ENCODE results near the gene EMC10. TPM values are rescaled to one million over a fixed set of nuclear protein-coding genes. Genes with fewer than 3 reads are reported as not detected.
A peak's percentile ranks its signal among the peaks of the same experiment; 100 is the strongest.

Gene EMC10
- total and polyA plus RNA-seq, 2 of the 4 experiments (the other 2 are of a cell fraction): 11.3 to 90.9 TPM

GRCh38 chr19:50477751-50478515 lies 1.6 kb downstream of the EMC10 start:
- Histone ChIP-seq H3K23ac (ENCODE audit: low read depth, low read length) (no peak overlapping the region), H3K14ac (replicated peaks; ENCODE audit: low read depth, low read length) (no peak overlapping the region), H3K18ac (ENCODE audit: low read depth, low read length) (no peak overlapping the region), H3K27ac (ENCODE audit: insufficient read depth, low read length) (no peak overlapping the region), H2AFZ (replicated peaks; ENCODE audit: low read length, poor library complexity) (peak overlapping the region; percentile 7), H2BK20ac (ENCODE audit: low read depth, low read length) (no peak overlapping the region), H4K5ac (ENCODE audit: low read depth, low read length) (no peak overlapping the region), H3K79me1 (ENCODE audit: low read depth in 1 of 2, low read length in 2 of 2) (peaks cover 16 to 27% of the 10 kb centered on the region in 2 experiments), H2BK120ac (ENCODE audit: low read depth, low read length) (no peak overlapping the region), H4K20me1 (ENCODE audit: insufficient read depth, low read length) (peaks cover 12% of the 10 kb centered on the region), H3K4me1 (ENCODE audit: control insufficient read depth, insufficient read depth, low read length) (0 out of 2 replicates have a peak, but pooled peaks cover 2% of the 10 kb centered on the region), H2AK9ac (replicated peaks; ENCODE audit: low read depth, low read length, poor library complexity) (peak overlapping the region; percentile 39), H4K8ac (ENCODE audit: low read depth in 2 of 2, low read length in 2 of 2) (no peak overlapping the region), H3K4me2 (ENCODE audit: low read depth, low read length) (no peak overlapping the region; the same call in 1 of the 2 replicates), H3K9me3 (ENCODE audit: control insufficient read depth, insufficient read depth, low read length) (no peaks in the 10 kb centered on the region), H3K9ac (ENCODE audit: low read depth, low read length) (0 out of 2 replicates have a peak overlapping the region, but pooled peaks have one; percentile 11), H4K91ac (ENCODE audit: insufficient read depth, low read depth, low read length) (no peak overlapping the region), H3K56ac (ENCODE audit: extremely low read depth, insufficient read depth, low read length) (no peak overlapping the region), H3K27me3 (ENCODE audit: control insufficient read depth, insufficient read depth, low read length) (no peaks in the 10 kb centered on the region), H3K9me1 (ENCODE audit: insufficient read depth, low read length) (peaks cover 5% of the 10 kb centered on the region; the same call in 1 of the 2 replicates), H3K4me3 (ENCODE audit: insufficient read depth, low read depth, low read length) (no peak overlapping the region), H3K4ac (ENCODE audit: low read depth, low read length) (no peak overlapping the region), H2AK5ac (ENCODE audit: low read depth, low read length) (no peak overlapping the region), H2BK5ac (ENCODE audit: low read depth, low read length, poor library complexity, severe bottlenecking) (no peak overlapping the region), H3K36me3 (ENCODE audit: control insufficient read depth, insufficient read depth, low read length) (peaks cover 21% of the 10 kb centered on the region), H2BK15ac (ENCODE audit: low read depth, low read length) (no peak overlapping the region)
- WGBS, 2 experiments (ENCODE audit: extremely low coverage in 2 of 2, insufficient read length in 1 of 2): 89% methylated on average over 3 of the region's 17 CpGs; no CpG with 5 or more reads in 1 of the 2 experiments
- no TSS peak for BruUV-seq (replicated peaks)
- ChIA-PET POLR2A (ENCODE audit: unreplicated experiment) (no interaction called here), CTCF (no interaction called here)
- no peak for DNase-seq
- dilution Hi-C loops (cut with HindIII; ENCODE audit: low sequenced_read_pairs, unreplicated experiment) (no loop called here), in situ Hi-C loops (cut with MboI; ENCODE audit: low sequenced_read_pairs) (no loop called here), intact Hi-C loops (cut with micrococcal nuclease) (loop anchor here (2.0 to 5.0 kb wide), 2 partner anchors 33 to 111 kb away; partner anchors contain the start of genes JOSD2 and NAPSA)
- TF ChIP-seq CHD1 (IDR thresholded peaks at IDR 0.05; ENCODE audit: low read depth, low read length) (no peak), RFX5 (IDR thresholded peaks at IDR 0.05; ENCODE audit: low read depth, low read length) (no peak), FOS (IDR thresholded peaks at IDR 0.05; ENCODE audit: low read depth, low read length) (no peak), BHLHE40 (IDR thresholded peaks at IDR 0.05; ENCODE audit: low read depth, low read length) (no peak), MAFK (IDR thresholded peaks at IDR 0.05; ENCODE audit: low read depth, low read length) (no peak), CTCF (conservative IDR thresholded peaks at IDR 0.05; ENCODE audit: low read depth, low read length) (no peak)
- ATAC-seq (ENCODE audit: low read depth): no peak

All from IMR-90 (cell line).